Measurements from ENCODE around the gene TMBIM6. TPM values are rescaled to one million over a fixed set of nuclear protein-coding genes. Genes with fewer than 3 reads are reported as not detected.
"Not testable (repeated sequence)": the region's sequence is repeated elsewhere in the genome, so short reads cannot be mapped to it uniquely, and the experiment has no call there.

The TMBIM6 gene
- total RNA-seq, 1 experiment from 2014 or later: 402 TPM

DNA sequence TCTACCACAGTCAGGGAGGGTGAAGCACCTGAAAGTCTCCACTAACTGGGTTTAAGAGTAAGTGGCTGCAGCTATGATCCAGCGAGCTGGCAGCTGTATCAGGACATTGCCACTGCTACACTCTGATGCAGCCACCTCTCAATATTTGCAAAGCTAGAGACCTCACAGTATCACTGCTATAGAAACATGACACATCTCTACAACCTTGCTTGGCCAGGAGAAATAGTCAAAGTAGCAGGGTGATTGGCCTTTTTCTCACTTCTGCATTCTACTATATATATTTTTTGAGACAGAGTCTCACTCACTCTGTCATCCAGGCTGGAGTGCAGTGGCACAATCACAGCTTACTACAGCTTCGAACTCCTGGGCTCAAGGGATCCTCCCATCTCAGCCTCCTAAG lies 24.8 kb upstream of the TMBIM6 start:
- DNase-seq (no peak), ATAC-seq (no peak)
- no peaks in the 10 kb centered on the region for H3F3A ChIP-seq (ENCODE audit: low read length, unreplicated experiment)
- no peaks in the 10 kb centered on the region for H3K79me2 ChIP-seq (ENCODE audit: low read length)
- TF ChIP-seq, protein P1, sequence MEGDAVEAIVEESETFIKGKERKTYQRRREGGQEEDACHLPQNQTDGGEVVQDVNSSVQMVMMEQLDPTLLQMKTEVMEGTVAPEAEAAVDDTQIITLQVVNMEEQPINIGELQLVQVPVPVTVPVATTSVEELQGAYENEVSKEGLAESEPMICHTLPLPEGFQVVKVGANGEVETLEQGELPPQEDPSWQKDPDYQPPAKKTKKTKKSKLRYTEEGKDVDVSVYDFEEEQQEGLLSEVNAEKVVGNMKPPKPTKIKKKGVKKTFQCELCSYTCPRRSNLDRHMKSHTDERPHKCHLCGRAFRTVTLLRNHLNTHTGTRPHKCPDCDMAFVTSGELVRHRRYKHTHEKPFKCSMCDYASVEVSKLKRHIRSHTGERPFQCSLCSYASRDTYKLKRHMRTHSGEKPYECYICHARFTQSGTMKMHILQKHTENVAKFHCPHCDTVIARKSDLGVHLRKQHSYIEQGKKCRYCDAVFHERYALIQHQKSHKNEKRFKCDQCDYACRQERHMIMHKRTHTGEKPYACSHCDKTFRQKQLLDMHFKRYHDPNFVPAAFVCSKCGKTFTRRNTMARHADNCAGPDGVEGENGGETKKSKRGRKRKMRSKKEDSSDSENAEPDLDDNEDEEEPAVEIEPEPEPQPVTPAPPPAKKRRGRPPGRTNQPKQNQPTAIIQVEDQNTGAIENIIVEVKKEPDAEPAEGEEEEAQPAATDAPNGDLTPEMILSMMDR (conservative IDR thresholded peaks at IDR 0.05; ENCODE audit: low read depth, low read length): no peak
- no peaks in the 10 kb centered on the region for H4K20me1 ChIP-seq (ENCODE audit: low read length)
- no peaks in the 10 kb centered on the region for H3K4me1 ChIP-seq (ENCODE audit: insufficient read depth, low read length)
- H3K4me2 ChIP-seq (ENCODE audit: low read length): no peak overlapping the region
- no peaks in the 10 kb centered on the region for H3K9me2 ChIP-seq (replicated peaks; ENCODE audit: low read length)
- H3K27ac ChIP-seq (ENCODE audit: low read length): no peak overlapping the region
- no peak overlapping the region for H3K4me3 ChIP-seq (ENCODE audit: low read length)
- no peak overlapping the region for H2AFZ ChIP-seq (ENCODE audit: low read length)
- H3K36me3 ChIP-seq (ENCODE audit: low read depth, low read length): no peaks in the 10 kb centered on the region
- H3K9ac ChIP-seq (ENCODE audit: low read length): no peak overlapping the region
- ChIA-PET CTCF (interaction anchor here (0.8 kb wide), 1 partner anchor 122 kb away, joined by 4 read pairs; no protein-coding TSS in a partner anchor), POLR2A (ENCODE audit: unreplicated experiment) (no interaction called here)
- no peaks in the 10 kb centered on the region; the same call in 1 of the 2 replicates for H3K27me3 ChIP-seq (ENCODE audit: low read length)
- no TSS peak for BruUV-seq (replicated peaks)
- no peaks in the 10 kb centered on the region for H3K9me3 ChIP-seq (ENCODE audit: low read length)
- intact Hi-C loops (cut with micrococcal nuclease): no loop called here

DNA sequence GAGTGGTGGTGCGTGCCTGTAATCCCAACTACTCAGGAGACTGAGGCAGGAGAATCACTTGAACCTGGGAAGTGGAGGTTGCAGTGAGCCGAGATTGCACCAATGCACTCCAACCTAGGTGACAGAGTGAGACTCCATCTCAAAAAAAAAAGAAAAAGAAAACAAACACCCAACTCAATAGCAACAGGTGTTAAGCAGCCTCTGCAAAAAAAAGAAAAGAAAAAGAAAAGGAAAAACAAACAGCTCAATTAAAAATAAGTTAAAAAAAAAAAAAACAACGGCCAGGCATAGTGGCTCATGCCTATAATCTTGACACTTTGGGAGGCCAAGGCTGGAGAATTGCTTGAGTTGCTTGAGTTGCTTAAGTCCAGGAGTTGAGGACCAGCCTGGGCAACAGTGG lies 23.6 kb upstream of the TMBIM6 start:
- H3K27me3 ChIP-seq (ENCODE audit: low read length); H3K27ac ChIP-seq (ENCODE audit: low read length); H3K4me3 ChIP-seq (ENCODE audit: low read length); H3K79me2 ChIP-seq (ENCODE audit: low read length); H3K9me2 ChIP-seq (replicated peaks; ENCODE audit: low read length); H4K20me1 ChIP-seq (ENCODE audit: low read length); H3K9me3 ChIP-seq (ENCODE audit: low read length); H3F3A ChIP-seq (ENCODE audit: low read length, unreplicated experiment); H2AFZ ChIP-seq (ENCODE audit: low read length); ATAC-seq; H3K4me2 ChIP-seq (ENCODE audit: low read length); DNase-seq; intact Hi-C loops (cut with micrococcal nuclease); H3K4me1 ChIP-seq (ENCODE audit: insufficient read depth, low read length); H3K36me3 ChIP-seq (ENCODE audit: low read depth, low read length); BruUV-seq (replicated peaks); H3K9ac ChIP-seq (ENCODE audit: low read length); POLR2A ChIA-PET (ENCODE audit: unreplicated experiment): not testable (repeated sequence)
- CTCF ChIA-PET: interaction anchor here (0.7 kb wide), 1 partner anchor 118 kb away, joined by 5 read pairs; no protein-coding TSS in a partner anchor

DNA sequence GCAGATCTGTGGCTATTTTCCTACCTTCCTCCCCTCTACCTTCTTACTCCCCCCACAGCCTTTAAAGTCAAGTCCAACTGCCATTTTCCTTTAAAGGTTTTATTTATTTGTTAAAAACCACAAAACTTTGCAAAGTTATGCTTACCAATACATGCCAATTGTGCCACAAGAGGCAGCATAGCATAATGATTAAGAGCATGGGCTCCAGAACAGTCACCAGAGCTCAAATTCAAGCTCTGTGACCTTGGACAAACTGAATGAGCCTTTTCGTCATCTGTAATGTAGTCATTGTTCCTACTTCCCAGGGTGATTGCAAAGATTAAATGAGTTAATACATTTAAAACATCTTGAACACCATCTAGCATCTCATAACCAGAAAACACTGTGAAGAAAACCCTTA lies 21.1 kb upstream of the TMBIM6 start:
- CTCF ChIA-PET: interaction anchor here (0.6 to 1.0 kb wide), 4 partner anchors 18 to 53 kb away, joined by 3 to 5 read pairs (median 4); partner anchors contain the start of gene TMBIM6
- H3K4me2 ChIP-seq (ENCODE audit: low read length): no peak overlapping the region
- no peaks in the 10 kb centered on the region for H4K20me1 ChIP-seq (ENCODE audit: low read length)
- no peaks in the 10 kb centered on the region for H3K27me3 ChIP-seq (ENCODE audit: low read length)
- no peaks in the 10 kb centered on the region for H3F3A ChIP-seq (ENCODE audit: low read length, unreplicated experiment)
- no peak overlapping the region for H2AFZ ChIP-seq (ENCODE audit: low read length)
- H3K79me2 ChIP-seq (ENCODE audit: low read length): no peaks in the 10 kb centered on the region
- TF ChIP-seq, protein P1 (conservative IDR thresholded peaks at IDR 0.05; ENCODE audit: low read depth, low read length): peak; percentile 55
- TF ChIP-seq EZH2phosphoT487 (IDR thresholded peaks at IDR 0.05; ENCODE audit: borderline replicate concordance, low read length): no peak
- no peaks in the 10 kb centered on the region for H3K9me2 ChIP-seq (replicated peaks; ENCODE audit: low read length)
- intact Hi-C loops (cut with micrococcal nuclease): loop anchor here (1.0 kb wide), 1 partner anchor 58 kb away; no protein-coding TSS in a partner anchor
- H3K27ac ChIP-seq (ENCODE audit: low read length): no peak overlapping the region
- no peaks in the 10 kb centered on the region for H3K9me3 ChIP-seq (ENCODE audit: low read length)
- H3K9ac ChIP-seq (ENCODE audit: low read length): no peak overlapping the region
- DNase-seq: peak; percentile 27
- POLR2A ChIA-PET (ENCODE audit: unreplicated experiment): no interaction called here
- no peak overlapping the region for H3K4me3 ChIP-seq (ENCODE audit: low read length)
- peak; percentile 54; the same call in 1 of the 2 replicates for ATAC-seq
- no TSS peak for BruUV-seq (replicated peaks)
- H3K4me1 ChIP-seq (ENCODE audit: insufficient read depth, low read length): no peaks in the 10 kb centered on the region
- no peaks in the 10 kb centered on the region for H3K36me3 ChIP-seq (ENCODE audit: low read depth, low read length)

DNA sequence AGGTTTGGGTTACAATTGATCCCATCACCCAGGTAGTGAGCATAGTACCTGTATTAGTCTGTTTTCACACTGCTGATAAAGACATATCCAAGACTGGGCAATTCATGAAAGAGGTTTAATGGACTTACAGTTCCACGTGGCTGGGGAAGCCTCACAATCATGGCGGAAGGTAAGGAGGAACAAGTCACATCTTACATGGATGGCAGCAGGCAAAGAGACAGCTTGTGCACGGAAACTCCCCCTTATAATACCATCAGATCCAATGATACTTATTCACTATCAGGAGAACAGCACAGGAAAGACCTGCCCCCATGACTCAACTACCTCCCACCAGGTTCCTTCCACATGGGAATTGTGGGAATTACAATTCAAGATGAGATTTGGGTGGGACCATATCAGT lies 20.0 kb upstream of the TMBIM6 start:
- H3K4me2 ChIP-seq (ENCODE audit: low read length); CTCF ChIA-PET; H3F3A ChIP-seq (ENCODE audit: low read length, unreplicated experiment); H3K36me3 ChIP-seq (ENCODE audit: low read depth, low read length); H4K20me1 ChIP-seq (ENCODE audit: low read length); H3K79me2 ChIP-seq (ENCODE audit: low read length); H3K27ac ChIP-seq (ENCODE audit: low read length); H3K9me3 ChIP-seq (ENCODE audit: low read length); H3K4me3 ChIP-seq (ENCODE audit: low read length); intact Hi-C loops (cut with micrococcal nuclease); H3K4me1 ChIP-seq (ENCODE audit: insufficient read depth, low read length); POLR2A ChIA-PET (ENCODE audit: unreplicated experiment); H3K9me2 ChIP-seq (replicated peaks; ENCODE audit: low read length); H2AFZ ChIP-seq (ENCODE audit: low read length); BruUV-seq (replicated peaks); H3K9ac ChIP-seq (ENCODE audit: low read length); DNase-seq; H3K27me3 ChIP-seq (ENCODE audit: low read length); ATAC-seq: not testable (repeated sequence)

Measured in PC-3 (cell line).